Chondrocyte (in vitro differentiated cells): Measurements from ENCODE around the gene PRKAG2. TPM values are rescaled to one million over a fixed set of nuclear protein-coding genes. Genes with fewer than 3 reads are reported as not detected.
"Not testable (repeated sequence)": the region's sequence is repeated elsewhere in the genome, so short reads cannot be mapped to it uniquely, and the experiment has no call there.

Experiments used
- DNase-seq: peaks from one replicate; pipeline ENCODE4 v3.0.0; 2021; ENCODE audit warnings: mixed read lengths, low spot score
- H3K27ac Mint-ChIP-seq: one replicate; pipeline ENCODE4 v1.8.0; 2021; ENCODE audit warnings: mild to moderate bottlenecking, moderate library complexity, mixed read lengths; ENCODE audit not compliant: unreplicated experiment
- H3K27me3 Mint-ChIP-seq: 2 replicates; pipeline ENCODE4 v1.8.0; 2021; ENCODE audit warnings: low read depth, mixed read lengths
- H3K36me3 Mint-ChIP-seq: 2 replicates; pipeline ENCODE4 v1.8.0; 2021; ENCODE audit warnings: low read depth, mixed read lengths
- H3K4me1 Mint-ChIP-seq: 2 replicates; pipeline ENCODE4 v1.8.0; 2021; ENCODE audit warnings: low read depth, mild to moderate bottlenecking, mixed read lengths
- H3K4me3 Mint-ChIP-seq: one replicate; pipeline ENCODE4 v1.8.0; 2021; ENCODE audit warnings: mild to moderate bottlenecking, moderate library complexity, mixed read lengths; ENCODE audit not compliant: unreplicated experiment
- H3K9me3 Mint-ChIP-seq: 2 replicates; pipeline ENCODE4 v1.8.0; 2021; ENCODE audit warnings: low read depth, mixed read lengths
- CTCF ChIP-seq: fragments of 200-600 bp; sonication (generic); IDR thresholded peaks from 2 replicates; pipeline ENCODE4 v1.5.0; 2021; ENCODE audit warnings: antibody characterized with exemption, mild to moderate bottlenecking, moderate library complexity
- total RNA-seq: library from RNA; stranded (reverse); gene quantifications from 3 replicates; pipeline ENCODE4 v1.2.1, GENCODE V29; 2021

PRKAG2 gene
- total RNA-seq, 1 donor from 2014 or later, result 35.4 TPM

- TF ChIP-seq CTCF, result no peak
- Mint-ChIP-seq H3K4me3 (no peak overlapping the region), H3K36me3 (no peaks in the 10 kb centered on the region), H3K27me3 (peaks cover 12% of the 10 kb centered on the region), H3K4me1 (no peaks in the 10 kb centered on the region), H3K9me3 (peaks cover 3% of the 10 kb centered on the region), H3K27ac (no peak overlapping the region)
- DNase-seq, result peak; percentile 59
Measured at GRCh38 chr7:151831606-151832005, 45.3 kb downstream of the PRKAG2 start.

GRCh38 chr7:151830121-151830830, 46.6 kb downstream of the PRKAG2 start:
- peaks cover 23% of the 10 kb centered on the region for H3K27me3 Mint-ChIP-seq
- no peaks in the 10 kb centered on the region for H3K36me3 Mint-ChIP-seq
- no peaks in the 10 kb centered on the region for H3K4me1 Mint-ChIP-seq
- H3K4me3 Mint-ChIP-seq, result no peak overlapping the region
- H3K27ac Mint-ChIP-seq, result no peak overlapping the region
- TF ChIP-seq CTCF, result no peak
- DNase-seq, result peak; percentile 81
- H3K9me3 Mint-ChIP-seq, result peaks cover 3% of the 10 kb centered on the region

GRCh38 chr7:151829707-151830106, 47.2 kb downstream of the PRKAG2 start:
- peaks cover 3% of the 10 kb centered on the region for H3K9me3 Mint-ChIP-seq
- H3K36me3 Mint-ChIP-seq, result no peaks in the 10 kb centered on the region
- no peak overlapping the region for H3K27ac Mint-ChIP-seq
- peaks cover 21% of the 10 kb centered on the region for H3K27me3 Mint-ChIP-seq
- H3K4me3 Mint-ChIP-seq, result no peak overlapping the region
- no peak for TF ChIP-seq CTCF
- DNase-seq, result peak; percentile 65
- no peaks in the 10 kb centered on the region for H3K4me1 Mint-ChIP-seq

- no peak for TF ChIP-seq CTCF
- peak; percentile 39 for DNase-seq
- H3K9me3 Mint-ChIP-seq, result peaks cover 3% of the 10 kb centered on the region
- peaks cover 5% of the 10 kb centered on the region for H3K4me1 Mint-ChIP-seq
- H3K36me3 Mint-ChIP-seq, result no peaks in the 10 kb centered on the region
- no peak overlapping the region for H3K27ac Mint-ChIP-seq
- peaks cover 23% of the 10 kb centered on the region for H3K27me3 Mint-ChIP-seq
- H3K4me3 Mint-ChIP-seq, result no peak overlapping the region
Measured at GRCh38 chr7:151827620-151828019, 49.3 kb downstream of the PRKAG2 start.

GRCh38 chr7:151826316-151826715, 50.6 kb downstream of the PRKAG2 start:
- H3K4me1 Mint-ChIP-seq, H3K9me3 Mint-ChIP-seq, DNase-seq, H3K27ac Mint-ChIP-seq, H3K36me3 Mint-ChIP-seq, H3K4me3 Mint-ChIP-seq: not testable (repeated sequence)
- H3K27me3 Mint-ChIP-seq, result peaks cover 21% of the 10 kb centered on the region

GRCh38 chr7:151825721-151826120, 51.2 kb downstream of the PRKAG2 start:
- Mint-ChIP-seq H3K27ac (no peak overlapping the region), H3K4me1 (peaks cover 5% of the 10 kb centered on the region), H3K4me3 (no peak overlapping the region), H3K36me3 (no peaks in the 10 kb centered on the region), H3K27me3 (peaks cover 21% of the 10 kb centered on the region), H3K9me3 (peaks cover 3% of the 10 kb centered on the region)
- no peak for TF ChIP-seq CTCF
- DNase-seq, result peak; percentile 34
